ENCODE data around the gene QRICH1.

Gene QRICH1

GRCh38 chr3:49015765-49016164 is 78.1 kb downstream of the QRICH1 start:
- Histone ChIP-seq H3K4me3 (ENCODE audit: insufficient read depth in 1 of 2, low read depth in 1 of 2, low read length in 2 of 2) (no peak overlapping the region), H3K4me2 (ENCODE audit: low read length, poor library complexity, severe bottlenecking) (no peak overlapping the region), H2BK120ac (ENCODE audit: low read depth, low read length) (no peak overlapping the region), H3K23ac (ENCODE audit: low read length in 2 of 2) (no peak overlapping the region), H2BK5ac (ENCODE audit: low read depth, low read length, poor library complexity, severe bottlenecking) (no peak overlapping the region), H3K18ac (ENCODE audit: low read depth in 1 of 2, low read length in 2 of 2) (no peak overlapping the region), H3K4me1 (ENCODE audit: control insufficient read depth, insufficient read depth, low read depth, low read length) (peaks cover 45% of the 10 kb centered on the region), H3K27me3 (ENCODE audit: control insufficient read depth in 1 of 2, insufficient read depth in 1 of 2, low read length in 2 of 2) (no peaks in the 10 kb centered on the region), H4K91ac (ENCODE audit: low read length) (no peak overlapping the region), H3K36me3 (ENCODE audit: control insufficient read depth in 1 of 2, insufficient read depth in 2 of 2, low read depth in 1 of 2, low read length in 2 of 2) (peaks cover 58 to 62% of the 10 kb centered on the region in 2 experiments), H2AK5ac (ENCODE audit: low read length, severe bottlenecking) (no peak overlapping the region), H3K79me1 (replicated peaks; ENCODE audit: low read length, poor library complexity, severe bottlenecking) (peaks cover 18% of the 10 kb centered on the region), H3K14ac (ENCODE audit: low read length in 2 of 2) (no peak overlapping the region), H3K9ac (ENCODE audit: low read length) (no peak overlapping the region), H4K8ac (ENCODE audit: low read length) (no peak overlapping the region), H2BK12ac (ENCODE audit: low read length in 2 of 2) (no peak overlapping the region), H2AFZ (ENCODE audit: low read depth, low read length) (no peak overlapping the region), H3K4ac (ENCODE audit: low read depth in 1 of 2, low read length in 2 of 2) (no peak overlapping the region), H3K27ac (ENCODE audit: low read length, poor library complexity, severe bottlenecking) (no peak overlapping the region), H2BK15ac (ENCODE audit: low read depth, poor library complexity, severe bottlenecking) (no peak overlapping the region), H3K9me3 (ENCODE audit: control insufficient read depth, low read length) (no peaks in the 10 kb centered on the region)
- no peak for DNase-seq
- 98% methylated on average over 6 of the region's 6 CpGs for WGBS

DNA sequence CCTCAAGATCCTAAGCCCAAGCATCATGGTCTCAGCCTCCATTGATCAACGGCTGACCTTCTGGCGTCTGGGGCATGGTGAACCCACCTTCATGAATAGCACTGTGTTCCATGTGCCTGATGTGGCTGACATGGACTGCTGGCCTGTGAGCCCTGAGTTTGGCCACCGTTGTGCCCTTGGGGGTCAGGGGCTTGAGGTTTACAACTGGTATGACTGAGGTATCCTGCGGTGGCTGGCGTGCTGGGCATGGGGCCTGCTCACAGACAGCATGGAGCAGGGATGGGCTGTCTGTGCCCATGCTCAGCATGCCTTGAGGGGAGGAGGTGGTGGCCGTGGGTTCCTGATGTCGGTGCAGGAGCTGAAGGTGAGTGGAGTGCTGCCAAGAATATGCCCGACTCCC is 78.8 kb downstream of the QRICH1 start:
- H3K79me1 ChIP-seq (replicated peaks; ENCODE audit: low read length, poor library complexity, severe bottlenecking): peaks cover 18% of the 10 kb centered on the region

DNA sequence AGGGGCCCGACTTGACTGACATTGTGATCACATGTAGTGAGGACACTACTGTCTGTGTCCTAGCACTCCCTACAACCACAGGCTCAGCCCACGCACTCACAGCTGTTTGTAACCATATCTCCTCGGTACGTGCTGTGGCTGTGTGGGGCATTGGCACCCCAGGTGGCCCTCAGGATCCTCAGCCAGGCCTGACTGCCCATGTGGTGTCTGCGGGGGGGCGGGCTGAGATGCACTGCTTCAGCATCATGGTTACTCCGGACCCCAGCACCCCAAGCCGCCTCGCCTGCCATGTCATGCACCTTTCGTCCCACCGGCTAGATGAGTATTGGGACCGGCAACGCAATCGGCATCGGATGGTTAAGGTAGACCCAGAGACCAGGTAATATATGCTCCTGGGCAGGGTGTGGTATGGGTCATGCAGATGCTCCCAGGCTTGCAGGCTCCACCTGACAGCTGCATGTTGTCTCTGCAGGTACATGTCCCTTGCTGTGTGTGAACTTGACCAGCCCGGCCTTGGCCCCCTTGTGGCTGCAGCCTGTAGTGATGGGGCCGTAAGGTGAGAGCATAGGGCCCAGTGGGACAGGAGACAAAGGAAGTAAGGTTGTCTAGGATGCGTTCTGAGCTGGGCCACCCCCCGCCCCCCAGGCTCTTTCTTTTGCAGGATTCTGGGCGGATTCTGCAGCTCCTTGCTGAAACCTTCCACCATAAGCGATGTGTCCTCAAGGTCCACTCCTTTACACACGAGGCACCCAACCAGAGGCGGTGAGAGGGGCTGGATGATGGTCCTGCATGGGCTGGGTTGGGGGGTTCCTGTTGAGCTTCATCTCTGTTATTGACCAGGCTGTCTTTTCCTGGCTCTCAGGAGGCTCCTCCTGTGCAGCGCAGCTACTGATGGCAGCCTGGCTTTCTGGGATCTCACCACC is 79.9 kb downstream of the QRICH1 start:
- Histone ChIP-seq H3K4me3 (ENCODE audit: insufficient read depth in 1 of 2, low read depth in 1 of 2, low read length in 2 of 2) (no peak overlapping the region), H2BK120ac (ENCODE audit: low read depth, low read length) (no peak overlapping the region), H3K4me1 (ENCODE audit: control insufficient read depth, insufficient read depth, low read depth, low read length) (peaks cover 38% of the 10 kb centered on the region), H2BK5ac (ENCODE audit: low read depth, low read length, poor library complexity, severe bottlenecking) (no peak overlapping the region), H3K27me3 (ENCODE audit: control insufficient read depth in 1 of 2, insufficient read depth in 1 of 2, low read length in 2 of 2) (no peaks in the 10 kb centered on the region), H2BK15ac (ENCODE audit: low read depth, poor library complexity, severe bottlenecking) (no peak overlapping the region), H3K4ac (ENCODE audit: low read depth in 1 of 2, low read length in 2 of 2) (no peak overlapping the region), H3K9ac (ENCODE audit: low read length) (no peak overlapping the region), H3K23ac (ENCODE audit: low read length in 2 of 2) (no peak overlapping the region), H4K8ac (ENCODE audit: low read length) (no peak overlapping the region), H3K9me3 (ENCODE audit: control insufficient read depth, low read length) (no peaks in the 10 kb centered on the region), H2BK12ac (ENCODE audit: low read length in 2 of 2) (no peak overlapping the region), H3K4me2 (ENCODE audit: low read length, poor library complexity, severe bottlenecking) (no peak overlapping the region), H2AK5ac (ENCODE audit: low read length, severe bottlenecking) (no peak overlapping the region), H2AFZ (ENCODE audit: low read depth, low read length) (no peak overlapping the region), H3K27ac (ENCODE audit: low read length, poor library complexity, severe bottlenecking) (no peak overlapping the region), H3K14ac (ENCODE audit: low read length in 2 of 2) (no peak overlapping the region), H3K18ac (ENCODE audit: low read depth in 1 of 2, low read length in 2 of 2) (no peak overlapping the region), H3K79me1 (replicated peaks; ENCODE audit: low read length, poor library complexity, severe bottlenecking) (peaks cover 18% of the 10 kb centered on the region), H4K91ac (ENCODE audit: low read length) (no peak overlapping the region), H3K36me3 (ENCODE audit: control insufficient read depth in 1 of 2, insufficient read depth in 2 of 2, low read depth in 1 of 2, low read length in 2 of 2) (peaks cover 61 to 64% of the 10 kb centered on the region in 2 experiments)
- WGBS: 91% methylated on average over 23 of the region's 24 CpGs
- DNase-seq: peak; percentile 50

More for the DNA sequence above, 78.8 kb downstream of the QRICH1 start:
- Histone ChIP-seq H2BK12ac (ENCODE audit: low read length in 2 of 2) (no peak overlapping the region), H3K9ac (ENCODE audit: low read length) (no peak overlapping the region), H2AK5ac (ENCODE audit: low read length, severe bottlenecking) (no peak overlapping the region), H3K4me1 (ENCODE audit: control insufficient read depth, insufficient read depth, low read depth, low read length) (peaks cover 40% of the 10 kb centered on the region), H2BK15ac (ENCODE audit: low read depth, poor library complexity, severe bottlenecking) (no peak overlapping the region), H3K4ac (ENCODE audit: low read depth in 1 of 2, low read length in 2 of 2) (no peak overlapping the region), H3K14ac (ENCODE audit: low read length in 2 of 2) (no peak overlapping the region), H3K18ac (ENCODE audit: low read depth in 1 of 2, low read length in 2 of 2) (no peak overlapping the region), H3K9me3 (ENCODE audit: control insufficient read depth, low read length) (no peaks in the 10 kb centered on the region), H2AFZ (ENCODE audit: low read depth, low read length) (no peak overlapping the region), H4K8ac (ENCODE audit: low read length) (no peak overlapping the region), H4K91ac (ENCODE audit: low read length) (no peak overlapping the region), H2BK120ac (ENCODE audit: low read depth, low read length) (no peak overlapping the region), H3K4me3 (ENCODE audit: insufficient read depth in 1 of 2, low read depth in 1 of 2, low read length in 2 of 2) (no peak overlapping the region), H2BK5ac (ENCODE audit: low read depth, low read length, poor library complexity, severe bottlenecking) (no peak overlapping the region), H3K27me3 (ENCODE audit: control insufficient read depth in 1 of 2, insufficient read depth in 1 of 2, low read length in 2 of 2) (no peaks in the 10 kb centered on the region), H3K4me2 (ENCODE audit: low read length, poor library complexity, severe bottlenecking) (no peak overlapping the region), H3K23ac (ENCODE audit: low read length in 2 of 2) (no peak overlapping the region), H3K27ac (ENCODE audit: low read length, poor library complexity, severe bottlenecking) (no peak overlapping the region), H3K36me3 (ENCODE audit: control insufficient read depth in 1 of 2, insufficient read depth in 2 of 2, low read depth in 1 of 2, low read length in 2 of 2) (peaks cover 58 to 63% of the 10 kb centered on the region in 2 experiments)
- WGBS: 93% methylated on average over 5 of the region's 8 CpGs
- no peak for DNase-seq

DNA sequence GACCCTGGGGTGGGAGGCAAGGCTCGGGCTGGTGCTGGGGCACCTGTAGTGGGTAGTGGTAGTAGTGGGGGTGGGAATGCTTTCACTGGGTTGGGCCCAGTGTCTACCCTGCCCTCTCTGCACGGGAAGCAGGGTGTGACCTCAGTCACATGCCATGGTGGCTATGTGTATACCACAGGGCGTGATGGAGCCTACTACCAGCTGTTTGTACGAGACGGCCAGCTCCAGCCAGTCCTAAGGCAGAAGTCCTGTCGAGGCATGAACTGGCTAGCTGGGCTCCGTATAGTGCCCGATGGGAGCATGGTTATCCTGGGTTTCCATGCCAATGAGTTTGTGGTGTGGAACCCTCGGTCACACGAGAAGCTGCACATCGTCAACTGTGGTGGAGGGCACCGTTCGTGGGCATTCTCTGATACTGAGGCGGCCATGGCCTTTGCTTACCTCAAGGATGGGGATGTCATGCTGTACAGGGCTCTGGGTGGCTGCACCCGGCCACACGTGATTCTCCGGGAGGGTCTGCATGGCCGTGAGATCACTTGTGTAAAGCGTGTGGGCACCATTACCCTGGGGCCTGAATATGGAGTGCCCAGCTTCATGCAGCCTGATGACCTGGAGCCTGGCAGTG is 80.6 kb downstream of the QRICH1 start:
- Histone ChIP-seq H2BK15ac (ENCODE audit: low read depth, poor library complexity, severe bottlenecking) (no peak overlapping the region), H2BK5ac (ENCODE audit: low read depth, low read length, poor library complexity, severe bottlenecking) (no peak overlapping the region), H3K27me3 (ENCODE audit: control insufficient read depth in 1 of 2, insufficient read depth in 1 of 2, low read length in 2 of 2) (no peaks in the 10 kb centered on the region), H4K91ac (ENCODE audit: low read length) (no peak overlapping the region), H3K14ac (ENCODE audit: low read length in 2 of 2) (no peak overlapping the region), H3K27ac (ENCODE audit: low read length, poor library complexity, severe bottlenecking) (no peak overlapping the region), H3K4me1 (ENCODE audit: control insufficient read depth, insufficient read depth, low read depth, low read length) (peaks cover 40% of the 10 kb centered on the region), H3K4me2 (ENCODE audit: low read length, poor library complexity, severe bottlenecking) (no peak overlapping the region), H3K4ac (ENCODE audit: low read depth in 1 of 2, low read length in 2 of 2) (no peak overlapping the region), H3K4me3 (ENCODE audit: insufficient read depth in 1 of 2, low read depth in 1 of 2, low read length in 2 of 2) (no peak overlapping the region), H3K9ac (ENCODE audit: low read length) (no peak overlapping the region), H3K23ac (ENCODE audit: low read length in 2 of 2) (no peak overlapping the region), H4K8ac (ENCODE audit: low read length) (no peak overlapping the region), H2AFZ (ENCODE audit: low read depth, low read length) (no peak overlapping the region), H2AK5ac (ENCODE audit: low read length, severe bottlenecking) (no peak overlapping the region), H3K18ac (ENCODE audit: low read depth in 1 of 2, low read length in 2 of 2) (no peak overlapping the region), H2BK120ac (ENCODE audit: low read depth, low read length) (no peak overlapping the region), H3K36me3 (ENCODE audit: control insufficient read depth in 1 of 2, insufficient read depth in 2 of 2, low read depth in 1 of 2, low read length in 2 of 2) (peaks cover 61 to 64% of the 10 kb centered on the region in 2 experiments), H3K79me1 (replicated peaks; ENCODE audit: low read length, poor library complexity, severe bottlenecking) (peaks cover 18% of the 10 kb centered on the region), H3K9me3 (ENCODE audit: control insufficient read depth, low read length) (no peaks in the 10 kb centered on the region), H2BK12ac (ENCODE audit: low read length in 2 of 2) (no peak overlapping the region)
- DNase-seq: no peak
- 93% methylated on average over 19 of the region's 19 CpGs for WGBS

Measured in mesenchymal stem cell (in vitro differentiated cells and primary cell).